Left renal cortex interstitium (tissue), 4 donors: ENCODE results near the gene SCG5. TPM values are rescaled to one million over a fixed set of nuclear protein-coding genes. Genes with fewer than 3 reads are reported as not detected.

ENCODE experiments used
- polyA plus RNA-seq, 4 donors: library from polyadenylated mRNA; unstranded; fragments of 120-200 nt; gene quantifications; one replicate each; pipeline ENCODE4 v1.2.1, GENCODE V29; 2013; ENCODE audit not compliant: insufficient read length in 4 of 4

SCG5 gene
- polyA plus RNA-seq, 4 donors: 16.3 to 23.9 (median 20.9) TPM

Other genes with a start within 250 kb of the SCG5 start
- 1 to 10 TPM in 2 of 4 donors, under 1 TPM in 2; 0.41 to 4.8 (median 1.8) TPM for gene GOLGA8K, start 238.4 kb upstream of the SCG5 start, polyA plus RNA-seq
- under 1 TPM in 3 of 4 donors, not detected in 1; 0.23 to 0.81 (median 0.32) TPM for gene GOLGA8O, start 186.1 kb upstream of the SCG5 start, polyA plus RNA-seq
- gene GOLGA8N, start 48.3 kb upstream of the SCG5 start, polyA plus RNA-seq: 10 to 100 TPM; 11.6 to 36.4 (median 23.1) TPM
- gene ARHGAP11A, start 26.2 kb upstream of the SCG5 start, polyA plus RNA-seq: 10 to 100 TPM; 31.3 to 40.3 (median 34.5) TPM
- gene GREM1, start 76.3 kb downstream of the SCG5 start, polyA plus RNA-seq: 1 to 10 TPM in 1 of 4 donors, under 1 TPM in 3; 0.23 to 7.2 (median 0.26) TPM